Choroid plexus epithelial cell (primary cell): ENCODE results near the gene TGFB1I1.
"Not testable (repeated sequence)": the region's sequence is repeated elsewhere in the genome, so short reads cannot be mapped to it uniquely, and the experiment has no call there.

ENCODE experiments used
- DNase-seq: peaks from one replicate; pipeline ENCODE4 v3.0.0-alpha.2; 2010; ENCODE audit warnings: low read depth
- H3K4me3 ChIP-seq: 2 replicates; pipeline ENCODE4 v1.5.1; 2011; ENCODE audit warnings: low read depth, mild to moderate bottlenecking, control low read depth, low read length, moderate library complexity
- CTCF ChIP-seq: conservative IDR thresholded peaks from 2 replicates; pipeline ENCODE4 v1.5.1; 2011; ENCODE audit warnings: low read depth, mild to moderate bottlenecking, control low read depth, inconsistent platforms, low read length, moderate library complexity

The TGFB1I1 gene

GRCh38 chr16:31439519-31439918 lies 32.4 kb upstream of the TGFB1I1 start:
- no peak for TF ChIP-seq CTCF
- DNase-seq, result no peak
- H3K4me3 ChIP-seq, result no peak overlapping the region

- H3K4me3 ChIP-seq, result no peak overlapping the region
- no peak for TF ChIP-seq CTCF
- DNase-seq, result no peak
Measured at GRCh38 chr16:31440516-31441184, 31.3 kb upstream of the TGFB1I1 start.

- no peak for DNase-seq
- peak overlapping the region; percentile 78 for H3K4me3 ChIP-seq
- no peak for TF ChIP-seq CTCF
Measured at GRCh38 chr16:31441956-31442355, 30.0 kb upstream of the TGFB1I1 start.

GRCh38 chr16:31445931-31446330 lies 26.0 kb upstream of the TGFB1I1 start:
- not testable (repeated sequence) for H3K4me3 ChIP-seq, DNase-seq

GRCh38 chr16:31451201-31451600 lies 20.8 kb upstream of the TGFB1I1 start:
- no peak for TF ChIP-seq CTCF
- no peak overlapping the region for H3K4me3 ChIP-seq
- no peak for DNase-seq

- DNase-seq, result peak; percentile 83
- no peak overlapping the region for H3K4me3 ChIP-seq
- TF ChIP-seq CTCF, result peak; percentile 81
Measured at GRCh38 chr16:31451681-31452351, 20.1 kb upstream of the TGFB1I1 start.

- no peak for TF ChIP-seq CTCF
- DNase-seq, result peak; percentile 91
- no peak overlapping the region for H3K4me3 ChIP-seq
Measured at GRCh38 chr16:31452631-31453106, 19.3 kb upstream of the TGFB1I1 start.
